GM21786 (cell line): ENCODE data around the gene PRICKLE3.
A peak's percentile ranks its signal among the peaks of the same experiment; 100 is the strongest.

ENCODE experiments used
- ATAC-seq: cut with Tn5 transposase; IDR thresholded peaks from one replicate; pipeline ENCODE4 v1.9.1; 2021; ENCODE audit not compliant: unreplicated experiment

PRICKLE3 gene

DNA sequence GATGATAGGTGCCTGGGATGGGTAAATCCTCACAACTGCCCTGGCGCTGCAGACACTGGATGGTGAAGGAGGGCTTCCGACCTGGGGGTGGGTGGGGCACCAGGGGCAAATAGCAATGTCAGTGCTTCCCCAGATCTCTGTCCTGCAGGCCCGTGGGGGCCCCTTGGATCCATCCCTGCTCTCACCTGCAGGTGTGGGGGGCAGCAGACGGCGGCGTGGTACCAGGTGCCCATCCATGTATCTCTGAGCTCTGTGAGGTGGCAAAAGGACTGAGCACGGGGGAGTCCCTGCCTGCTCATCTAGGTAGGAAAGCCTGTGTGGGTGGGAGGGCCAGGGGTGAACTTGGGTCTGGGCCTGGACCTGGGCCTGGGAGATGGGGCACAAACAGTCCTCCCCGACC is 20.4 kb upstream of the PRICKLE3 start:
- ATAC-seq = no peak

DNA sequence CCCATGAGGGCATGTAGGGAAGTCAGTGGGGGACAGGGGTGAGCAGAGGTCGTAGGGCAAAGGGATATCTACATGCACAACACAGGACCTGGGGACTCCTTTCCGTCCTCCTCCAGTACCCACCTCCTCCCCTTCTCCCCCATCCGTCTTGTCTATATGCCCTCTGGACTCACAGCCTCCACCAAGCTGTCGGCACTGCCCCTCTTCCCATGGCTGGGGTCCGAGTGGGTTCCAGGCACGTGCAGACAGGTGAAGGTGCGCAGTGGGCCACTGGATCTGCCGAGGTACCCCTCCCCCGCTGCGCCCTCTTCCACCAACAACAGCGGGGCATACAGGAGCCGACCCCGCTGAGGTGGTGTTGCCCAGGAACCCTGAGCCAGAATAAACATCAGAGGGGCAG is 19.3 kb upstream of the PRICKLE3 start:
- ATAC-seq = no peak

DNA sequence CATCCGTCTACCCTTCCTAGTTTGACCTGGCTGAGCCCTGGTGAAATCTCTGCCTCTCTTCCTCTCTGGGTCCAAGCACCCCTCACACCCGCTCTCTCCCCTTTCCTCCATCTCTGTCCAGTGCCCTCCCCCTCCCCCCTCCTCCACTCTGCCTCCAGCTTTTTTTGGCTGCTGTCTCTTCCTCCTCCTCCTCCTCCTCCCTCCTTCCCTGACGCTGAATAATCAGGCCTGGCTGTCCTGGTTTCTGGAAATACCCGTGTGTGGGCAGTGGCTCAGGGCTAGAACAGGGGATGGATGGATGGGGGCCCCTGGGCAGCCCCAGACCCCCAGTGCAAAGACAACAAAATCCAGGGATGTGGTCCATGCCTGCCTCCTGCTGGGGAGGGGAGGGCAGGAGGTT is 18.5 kb upstream of the PRICKLE3 start:
- ATAC-seq = no peak

DNA sequence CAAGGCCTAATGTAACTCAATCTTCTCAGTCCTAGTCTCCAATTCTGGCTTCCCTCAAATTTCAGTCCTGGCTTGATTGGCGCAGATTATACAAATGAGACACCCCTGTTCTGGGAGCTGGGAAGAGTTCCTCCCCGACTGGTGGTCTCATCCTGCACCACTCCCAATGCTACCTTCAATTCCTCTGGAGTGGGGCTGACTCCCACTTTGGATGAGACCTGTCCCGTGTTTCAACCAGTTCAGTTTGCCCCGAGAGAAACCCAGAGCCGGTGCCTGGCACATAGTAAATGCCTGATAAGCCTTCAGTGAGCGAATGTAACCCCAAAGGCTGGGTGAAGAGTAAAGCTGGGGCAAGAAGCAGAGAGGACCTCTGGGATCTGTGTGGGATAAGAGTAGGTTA is 17.8 kb upstream of the PRICKLE3 start:
- no peak for ATAC-seq

DNA sequence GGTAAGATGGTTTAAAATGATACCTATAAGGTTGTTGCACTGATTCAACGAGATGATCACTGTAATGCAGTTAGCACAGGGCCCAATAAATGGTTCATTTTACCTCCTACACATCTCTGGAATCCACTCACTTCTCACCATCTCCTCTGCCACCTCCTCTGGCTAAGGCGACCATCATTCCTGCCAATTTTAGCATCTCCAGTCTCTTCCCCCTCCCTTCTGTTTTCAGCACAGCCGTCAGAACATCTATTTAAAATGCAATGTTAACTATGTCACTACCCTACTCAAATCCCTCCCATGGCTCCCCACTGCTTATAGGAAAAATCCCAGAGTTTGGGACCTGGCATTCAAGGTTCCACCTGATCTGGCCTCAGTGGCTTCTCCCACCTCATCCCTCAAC is 17.4 kb upstream of the PRICKLE3 start:
- ATAC-seq = no peak

DNA sequence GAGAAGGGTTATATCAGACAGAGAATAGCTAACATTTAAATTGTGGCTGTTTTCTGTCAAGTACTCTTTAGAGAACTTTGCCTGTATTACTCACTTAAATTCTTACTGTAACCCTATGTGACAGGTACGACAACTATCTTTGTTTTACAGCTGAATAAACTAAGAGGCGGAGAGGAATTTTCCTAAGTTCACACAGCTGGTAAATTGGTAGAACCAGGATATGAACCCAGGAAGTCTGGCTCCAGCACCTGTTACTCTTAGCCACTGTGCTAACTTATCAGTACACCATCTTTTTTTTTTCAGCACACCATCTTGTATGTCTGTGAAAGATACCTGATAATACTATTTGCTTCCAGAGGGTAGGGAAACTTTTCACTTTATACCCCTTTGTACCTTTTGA is 15.8 kb upstream of the PRICKLE3 start:
- no peak for ATAC-seq

DNA sequence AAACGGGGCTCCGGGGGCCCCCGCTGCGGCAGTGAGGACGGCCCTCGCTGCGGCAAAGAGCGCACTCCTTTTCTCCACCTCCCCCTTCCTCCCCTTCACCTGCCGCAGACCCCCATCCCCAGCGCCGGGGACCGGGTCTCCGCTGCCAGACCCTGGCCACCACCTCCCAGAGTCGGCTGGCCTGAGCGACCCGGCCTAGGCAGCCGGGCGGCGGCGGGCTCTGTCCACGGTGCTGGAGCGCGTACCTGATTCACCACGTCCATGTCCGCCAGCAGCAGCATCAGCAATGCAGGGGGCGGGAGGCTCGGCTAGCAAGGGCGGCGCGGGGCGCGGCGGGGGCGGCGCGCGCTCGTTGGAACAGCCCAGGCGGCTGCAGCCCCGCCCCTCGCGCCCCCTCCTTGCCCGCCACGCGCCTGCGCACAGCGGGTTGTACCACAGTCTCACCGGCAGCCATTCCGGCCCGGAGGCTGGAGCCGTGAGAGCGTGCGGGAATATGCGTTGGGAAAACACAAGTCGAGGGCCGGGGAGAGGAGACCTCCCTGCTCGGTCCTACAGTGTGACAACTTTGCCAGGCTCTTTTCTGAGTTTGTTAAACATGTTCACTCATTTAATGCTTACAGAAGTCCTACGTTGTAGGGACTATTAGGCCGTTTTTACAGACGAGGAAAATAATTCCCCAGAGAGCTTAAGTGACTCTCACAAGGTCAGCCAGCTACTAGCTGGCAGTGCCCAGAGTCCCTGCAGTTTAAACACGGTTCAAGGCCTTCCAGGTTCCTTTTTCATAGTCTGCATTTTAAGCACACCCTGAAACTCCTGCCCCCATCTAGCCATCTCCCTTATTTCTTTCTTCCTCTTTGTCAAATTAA is 14.0 kb upstream of the PRICKLE3 start, which contains the start of gene SYP:
TSS of gene SYP (minus strand) at position 288 of the 866 bp plus-strand sequence. CDS start at position 281, 7 bp downstream.
- ATAC-seq = peak; percentile 94

DNA sequence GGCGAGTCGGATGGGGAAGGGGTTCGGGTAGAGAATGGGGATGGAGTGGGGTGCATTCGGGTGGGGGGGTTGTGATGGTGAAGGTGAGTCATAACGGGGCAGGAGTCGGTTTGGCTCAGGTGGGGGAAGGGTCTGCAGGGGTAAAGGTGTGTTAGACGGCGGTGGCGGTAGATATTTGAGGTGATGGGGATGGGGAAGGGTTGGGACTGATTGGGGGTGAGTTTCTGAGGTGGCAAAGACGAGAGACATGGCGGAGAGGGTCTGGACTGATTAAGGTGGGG is 13.1 kb upstream of the PRICKLE3 start:
- no peak for ATAC-seq

DNA sequence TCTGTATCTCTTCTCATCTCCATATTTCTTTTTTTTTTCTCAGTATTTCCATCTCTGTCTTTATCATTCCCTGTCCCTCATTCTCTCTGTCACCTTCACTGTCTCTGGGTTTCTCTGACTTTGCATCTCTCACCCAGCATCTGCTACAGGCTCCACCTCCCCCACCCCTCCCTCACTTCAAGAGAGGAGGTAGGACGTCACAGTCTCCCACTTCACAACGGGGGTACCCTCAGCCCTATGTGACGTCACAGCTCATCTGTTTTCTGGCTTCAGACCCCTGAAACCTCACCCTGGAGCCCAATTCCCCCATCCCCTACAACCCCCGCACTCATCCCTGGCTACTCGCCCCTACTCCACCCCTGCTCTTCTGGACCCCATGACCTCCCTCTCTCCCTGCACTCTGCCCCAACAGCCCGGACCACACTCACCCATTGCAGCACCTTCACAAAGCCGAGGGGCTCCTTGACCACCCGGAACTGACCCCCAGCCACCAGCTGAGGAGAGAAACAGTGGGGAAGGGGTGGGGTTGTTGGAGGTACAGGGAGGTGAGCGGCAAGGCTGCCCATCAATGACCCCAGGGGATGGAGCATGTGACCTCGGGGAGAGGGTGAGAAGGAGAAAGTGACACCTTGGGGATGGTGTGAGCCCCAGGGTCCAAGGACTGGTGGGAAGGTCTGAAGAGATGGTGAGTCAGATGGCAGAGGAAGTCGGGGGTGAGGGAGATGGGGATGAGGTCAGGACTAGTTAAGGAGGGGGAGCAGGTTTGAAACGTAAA is 12.6 kb upstream of the PRICKLE3 start:
- ATAC-seq = no peak

DNA sequence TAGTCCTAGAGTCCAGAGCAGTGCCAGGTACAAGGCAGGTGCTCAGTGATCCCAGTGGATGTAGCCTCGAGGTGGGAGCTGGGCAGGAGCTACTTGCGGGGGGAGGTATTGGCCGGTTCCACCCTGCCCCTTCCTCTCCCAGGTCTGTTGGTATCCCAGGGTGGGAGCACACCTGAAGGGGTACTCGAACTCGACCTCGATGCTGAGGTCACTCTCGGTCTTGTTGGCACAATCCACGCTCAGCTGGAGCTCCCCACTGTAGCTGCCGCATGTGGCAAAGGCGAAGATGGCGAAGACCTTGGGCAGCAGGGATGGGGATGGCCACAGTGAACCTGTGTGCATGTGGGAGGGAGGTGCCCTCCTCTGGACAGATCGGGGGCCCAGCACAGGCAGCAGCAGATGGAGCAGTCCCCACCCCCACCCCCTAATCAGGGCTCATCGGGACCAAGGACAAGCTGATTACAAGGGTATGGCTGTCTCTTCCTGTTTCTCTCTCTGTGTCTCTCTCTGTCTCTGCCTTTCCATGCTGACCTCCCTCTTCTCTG is 11.4 kb upstream of the PRICKLE3 start:
- no peak for ATAC-seq

DNA sequence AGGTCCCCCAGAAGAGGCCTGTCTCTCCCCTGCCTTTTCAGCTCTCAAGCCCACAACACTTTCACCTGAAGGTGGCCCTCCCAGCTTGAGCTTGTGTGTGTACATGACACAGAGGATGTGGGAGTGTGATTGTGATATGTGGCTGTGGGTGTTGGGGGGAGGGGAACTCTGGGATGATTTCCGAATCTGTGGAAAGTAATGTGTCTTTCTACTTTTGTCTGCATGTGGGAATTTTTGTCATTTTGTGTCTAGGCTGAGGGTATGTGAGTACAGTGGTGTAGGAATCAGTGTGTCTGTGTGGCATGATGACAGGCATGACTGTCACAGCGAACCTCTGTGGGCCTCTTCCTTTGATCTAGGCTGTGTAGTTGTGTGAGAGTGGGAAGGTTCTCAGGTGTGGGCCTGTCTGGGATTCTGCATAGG is 7.4 kb upstream of the PRICKLE3 start:
- ATAC-seq = no peak

DNA sequence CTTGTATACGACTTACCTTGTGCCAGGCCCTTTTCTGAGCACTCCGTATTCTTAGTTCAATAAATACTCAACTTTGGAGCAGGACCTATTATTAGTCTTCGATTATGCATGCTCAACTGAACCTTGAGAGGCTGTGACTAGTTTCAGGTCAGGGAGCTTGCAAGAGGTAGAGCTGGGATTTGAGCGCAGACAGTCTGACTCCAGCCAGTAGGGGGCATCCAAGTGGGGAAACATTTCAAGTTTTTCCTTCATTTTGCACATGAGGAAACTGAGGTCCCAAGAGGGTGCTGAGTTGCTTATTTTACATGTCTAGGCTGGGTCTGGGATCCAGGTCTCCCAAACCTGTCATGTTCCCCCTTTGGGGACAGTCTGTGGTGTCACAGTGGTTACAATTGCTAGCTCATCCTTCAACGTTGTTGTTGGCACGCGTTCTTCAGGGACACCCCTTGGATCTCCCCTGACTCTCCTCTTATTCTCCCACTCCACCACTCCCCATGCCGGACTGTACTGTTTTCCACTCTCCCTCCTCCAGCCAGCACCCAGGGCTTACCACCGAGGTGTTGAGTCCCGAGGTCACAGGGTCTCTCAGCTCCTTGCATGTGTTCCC is 6.7 kb upstream of the PRICKLE3 start:
- ATAC-seq = no peak

DNA sequence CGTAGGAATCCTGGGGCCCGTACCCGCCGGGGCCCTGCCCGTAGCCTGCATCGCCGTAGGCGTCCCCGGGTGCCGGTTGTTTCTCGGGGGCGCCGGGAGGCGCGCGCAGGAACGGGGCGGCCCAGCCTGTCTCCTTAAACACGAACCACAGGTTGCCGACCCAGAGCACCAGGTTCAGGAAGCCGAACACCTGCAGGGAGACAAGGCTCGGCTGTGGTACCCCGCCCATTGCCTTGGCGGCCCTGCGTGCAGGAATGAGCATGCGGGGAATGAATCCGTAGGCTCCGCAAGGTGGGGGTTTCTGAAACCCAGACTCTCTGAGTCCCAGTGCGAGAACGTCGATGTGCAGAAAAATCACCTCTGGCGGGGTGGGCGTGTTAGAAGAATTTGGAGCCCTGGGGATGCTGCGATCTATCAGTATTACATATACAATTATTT is 5.4 kb upstream of the PRICKLE3 start:
- no peak for ATAC-seq

DNA sequence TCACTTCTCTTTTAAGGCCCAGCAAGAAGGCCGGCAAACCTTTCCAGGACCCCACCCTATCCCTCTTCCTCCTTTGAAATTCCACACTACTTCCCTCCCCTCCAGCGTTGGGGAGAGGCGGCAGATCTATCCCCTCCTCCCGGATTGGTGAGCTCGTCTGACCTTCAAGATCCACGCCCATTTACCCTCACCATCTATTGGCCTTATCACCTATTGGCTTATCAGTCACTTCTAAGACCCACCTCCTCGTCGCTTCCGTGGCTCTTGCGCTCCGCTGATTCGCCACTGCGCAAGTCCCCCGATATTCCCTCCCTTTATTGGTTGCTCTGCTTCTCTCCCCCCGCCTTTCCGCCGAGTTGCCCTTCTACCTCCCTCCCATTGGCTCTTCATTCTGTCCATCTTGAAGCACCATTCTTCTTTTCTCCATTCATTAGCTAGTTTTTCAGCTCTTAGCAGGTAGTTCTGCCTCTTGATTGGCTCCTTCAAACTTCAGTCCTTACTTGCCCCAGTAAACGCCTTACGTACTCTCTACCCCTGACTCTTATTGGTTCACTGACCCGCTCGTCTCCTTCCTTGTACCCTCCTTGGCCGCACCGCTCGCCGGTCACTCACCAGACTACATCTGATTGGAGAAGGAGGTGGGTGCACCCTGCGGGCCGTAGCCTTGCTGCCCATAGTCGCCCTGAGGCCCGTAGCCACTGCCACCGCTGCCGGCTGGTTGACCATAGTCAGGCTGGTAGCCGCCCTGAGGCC is 4.8 kb upstream of the PRICKLE3 start:
- ATAC-seq = peak; percentile 87

DNA sequence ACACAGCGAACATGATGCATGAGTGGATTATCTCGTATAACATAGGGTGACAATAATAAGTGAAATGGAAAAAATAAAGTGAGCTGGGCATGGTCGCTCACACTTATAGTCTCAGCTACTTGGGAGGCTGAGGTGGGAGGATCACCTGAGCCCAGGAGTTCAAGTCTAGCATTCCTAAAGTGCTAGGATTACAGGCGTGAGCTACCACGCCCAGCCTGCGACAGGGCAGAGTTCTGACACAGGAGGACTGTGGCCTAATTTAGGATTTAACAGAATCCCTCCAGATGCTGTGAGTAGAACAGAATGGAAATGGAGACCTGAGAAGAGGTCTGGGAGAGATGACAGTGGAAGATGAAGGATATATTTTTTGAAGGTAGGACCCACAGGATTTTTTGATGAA is 3.4 kb upstream of the PRICKLE3 start:
- ATAC-seq = no peak

DNA sequence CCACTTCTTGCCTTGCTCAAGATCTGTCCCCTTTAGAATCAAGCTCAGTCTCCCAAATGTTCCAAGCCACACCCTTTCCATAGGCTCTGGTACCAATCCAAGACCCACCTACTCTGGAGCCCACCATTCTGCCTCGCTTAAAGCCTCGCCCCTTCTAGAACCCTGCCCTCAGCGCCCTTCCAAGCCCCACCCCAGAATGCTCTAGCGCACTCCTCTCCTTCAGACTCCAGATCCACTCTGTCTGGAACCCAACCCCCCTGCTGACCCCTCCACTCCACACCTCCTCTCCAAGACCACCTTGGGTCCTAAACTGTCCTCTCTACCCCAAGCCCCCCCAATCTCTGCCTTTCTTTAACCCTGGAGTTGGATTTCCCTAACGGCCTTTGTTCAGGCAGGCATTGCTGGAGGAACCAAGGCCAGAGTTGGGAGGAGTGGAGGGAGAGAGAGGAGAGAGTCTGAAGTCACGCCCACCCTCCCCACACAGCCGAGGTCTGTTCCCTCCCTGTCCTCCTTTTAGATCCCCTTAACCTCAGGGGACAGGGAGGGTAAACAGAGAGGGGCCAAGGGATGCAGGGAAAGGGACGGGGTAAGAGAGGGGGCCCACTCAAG is 2.4 kb upstream of the PRICKLE3 start:
- ATAC-seq = no peak

DNA sequence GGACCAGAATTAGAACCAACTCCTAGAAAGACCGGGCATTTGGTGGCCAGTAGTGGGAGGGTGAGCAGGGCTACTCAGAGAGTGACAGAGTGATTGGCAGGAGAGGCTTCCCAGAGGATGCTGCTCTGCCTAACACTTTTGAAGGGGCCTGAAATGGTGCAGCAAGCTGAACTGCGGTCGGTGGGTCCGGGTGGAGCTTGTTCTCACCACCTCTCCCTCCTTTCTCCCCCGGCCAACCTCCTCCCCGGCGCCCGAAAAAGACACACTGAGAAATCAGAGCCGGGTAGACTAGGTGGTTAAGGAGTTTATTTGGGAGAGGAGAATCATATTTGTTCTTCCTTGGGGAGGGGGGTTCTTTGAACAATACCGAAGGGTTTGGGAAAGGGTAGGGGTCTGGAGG is 1.4 kb upstream of the PRICKLE3 start:
- ATAC-seq = no peak

DNA sequence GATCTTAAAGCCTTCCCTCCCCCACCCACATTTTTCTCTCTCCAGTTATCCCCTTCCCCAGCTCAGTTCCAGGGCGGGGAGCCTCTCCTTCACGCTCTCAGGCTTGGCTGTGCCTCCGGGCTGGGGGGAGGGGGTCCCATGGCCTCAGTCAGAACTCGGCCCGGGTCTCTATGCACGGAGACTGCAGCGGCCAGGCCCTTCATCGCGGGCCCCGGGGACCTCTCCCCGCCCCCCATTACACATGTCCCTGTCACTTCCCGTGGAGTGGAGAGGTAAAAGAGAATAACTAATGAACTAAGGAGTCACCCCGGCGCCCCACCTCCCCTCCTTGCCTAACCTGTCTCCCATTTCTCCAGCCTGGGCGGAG is 838 bp upstream of the PRICKLE3 start:
- no peak for ATAC-seq

DNA sequence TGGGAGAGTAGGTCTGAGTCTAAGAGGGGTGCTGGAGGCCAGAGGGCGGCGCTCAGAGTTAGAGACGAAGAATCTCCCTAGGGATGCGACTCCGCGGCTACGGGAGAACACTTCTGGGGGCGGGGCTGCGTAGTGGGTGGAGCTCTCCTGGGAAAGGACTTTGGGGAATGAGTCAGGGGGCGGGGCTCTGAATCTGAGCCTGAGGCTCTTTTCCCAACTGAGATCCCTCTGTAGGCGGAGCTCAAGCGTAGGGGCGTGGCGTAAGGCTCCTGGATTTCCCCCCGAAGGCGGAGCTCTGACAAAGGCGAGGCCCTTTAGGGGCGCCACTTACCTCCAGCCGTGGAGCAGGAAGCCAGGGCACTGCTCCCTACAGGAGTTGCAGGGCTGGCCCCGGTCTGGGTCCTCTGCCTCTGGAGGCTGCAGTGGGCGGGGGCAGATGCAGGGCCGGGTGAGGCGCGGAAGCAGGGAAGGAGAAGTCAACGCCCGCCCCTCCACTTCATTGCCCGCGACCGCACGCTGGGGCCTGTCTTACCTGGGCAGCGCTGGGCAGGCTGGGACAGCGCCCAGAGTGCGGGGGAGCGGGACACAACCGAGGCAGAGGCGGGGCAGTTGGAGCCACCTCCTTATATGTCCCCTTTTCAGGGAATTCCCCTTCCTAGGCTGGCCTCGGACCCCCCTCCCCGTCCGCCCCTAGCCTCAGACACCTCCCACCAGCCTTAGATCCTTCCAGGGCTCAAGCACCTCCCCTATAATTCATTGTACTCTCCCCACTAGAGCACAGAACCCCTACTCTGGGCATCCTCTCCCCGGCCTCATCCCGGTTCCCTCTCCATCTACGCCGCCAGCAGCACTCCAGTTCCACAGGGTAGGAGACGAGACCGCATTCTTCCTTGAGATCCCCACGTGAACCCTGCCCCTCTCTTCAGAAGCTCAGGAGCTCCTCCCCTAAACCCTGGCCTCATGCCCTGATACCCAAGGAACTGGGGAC is 1.6 kb downstream of the PRICKLE3 start:
- ATAC-seq = no peak
